Endothelial cell of umbilical vein (primary cell): ENCODE results near the gene HK1. TPM values are rescaled to one million over a fixed set of nuclear protein-coding genes. Genes with fewer than 3 reads are reported as not detected.
A peak's percentile ranks its signal among the peaks of the same experiment; 100 is the strongest.

Source experiments
- BruUV-seq: library from RNA; stranded (reverse); fragments of 400-500 nt; replicated peaks from 2 replicates; lab custom pipeline; 2021; lab: Mats Ljungman, UMichigan
- CTCF ChIA-PET: fragments of 300-600, 350-600 bp; sonication (Branson Sonifier 250); formaldehyde crosslinking; loops from one replicate; lab custom pipeline; 2021; ENCODE audit warnings: antibody characterized with exemption, inconsistent platforms; lab: Charles Lee
- POLR2A ChIA-PET: fragments of 300-600, 350-600 bp; sonication (Branson Sonifier 250); formaldehyde crosslinking; loops from one replicate; lab custom pipeline; 2021; ENCODE audit warnings: antibody characterized with exemption, inconsistent platforms; lab: Charles Lee
- DNase-seq: peaks from one replicate; pipeline ENCODE4 v3.0.0-alpha.2; 2011; ENCODE audit warnings: low read depth, low spot score
- FAIRE-seq: peaks from 2 replicates; lab custom pipeline; 2011; peaks lifted over from hg19 to GRCh38; lab: Jason Lieb, UNC
- H2AFZ ChIP-seq: 2 replicates; pipeline ENCODE4 v1.6.0; 2012; ENCODE audit warnings: low read depth, low read length, control low read depth, inconsistent platforms
- H3K27ac ChIP-seq: 2 replicates; pipeline ENCODE4 v1.5.1; 2011; ENCODE audit warnings: low read depth, mild to moderate bottlenecking, control low read depth, low read length, moderate library complexity; ENCODE audit not compliant: insufficient read depth
- H3K27me3 ChIP-seq, 2 experiments: 2 replicates each; pipeline versions ENCODE4 v1.6.0 to v1.6.1; 2011; ENCODE audit warnings: low read length in 2 of 2, mixed read lengths in 1 of 2; ENCODE audit not compliant: control insufficient read depth in 2 of 2, insufficient read depth in 2 of 2
- H3K36me3 ChIP-seq, 2 experiments: 2 replicates in 1 of 2; 3 replicates in 1 of 2; pipeline ENCODE4 v1.5.1; 2011; ENCODE audit warnings: low read length in 2 of 2, mild to moderate bottlenecking in 1 of 2, moderate library complexity in 1 of 2; ENCODE audit not compliant: control insufficient read depth in 2 of 2, insufficient read depth in 2 of 2; ENCODE audit errors: extremely low read depth in 1 of 2
- H3K4me1 ChIP-seq: 3 replicates; pipeline ENCODE4 v1.5.1; 2011; ENCODE audit warnings: mild to moderate bottlenecking, low read length; ENCODE audit not compliant: control insufficient read depth, insufficient read depth; ENCODE audit errors: extremely low read depth
- H3K4me2 ChIP-seq: 2 replicates; pipeline ENCODE4 v1.6.1; 2011; ENCODE audit warnings: low read length, control low read depth, mixed read lengths; ENCODE audit not compliant: insufficient read depth
- H3K4me3 ChIP-seq, 3 experiments: fragments of 200-600 bp in 1 of 3; sonication (generic), shearing (Covaris generic) in 1 of 3; replicated peaks in 1 of 3; 2 replicates each; pipeline ENCODE4 v1.5.1; 2011 to 2016; ENCODE audit warnings: control low read depth in 3 of 3, low read length in 3 of 3, mild to moderate bottlenecking in 2 of 3, inconsistent platforms in 1 of 3, low read depth in 1 of 3, moderate library complexity in 1 of 3; ENCODE audit not compliant: insufficient read depth in 1 of 3
- H3K79me2 ChIP-seq: 2 replicates; pipeline ENCODE4 v1.6.0; 2012; ENCODE audit warnings: low read length, inconsistent platforms; ENCODE audit not compliant: control insufficient read depth, insufficient read depth
- H3K9ac ChIP-seq: replicated peaks from 2 replicates; pipeline ENCODE3; 2011; ENCODE audit warnings: low read length, control low read depth; ENCODE audit not compliant: insufficient read depth; ENCODE audit errors: extremely low read depth
- H3K9me1 ChIP-seq: replicated peaks from 3 replicates; pipeline ENCODE4 v1.6.0; 2011; ENCODE audit warnings: mild to moderate bottlenecking, low read length; ENCODE audit not compliant: control insufficient read depth, insufficient read depth; ENCODE audit errors: extremely low read depth
- H3K9me3 ChIP-seq: replicated peaks from 2 replicates; pipeline ENCODE4 v1.5.1; 2012; ENCODE audit warnings: low read length, inconsistent platforms; ENCODE audit not compliant: control insufficient read depth, insufficient read depth
- H4K20me1 ChIP-seq: replicated peaks from 2 replicates; pipeline ENCODE3; 2011; ENCODE audit warnings: mild to moderate bottlenecking, low read length; ENCODE audit not compliant: control insufficient read depth, insufficient read depth; ENCODE audit errors: extremely low read depth
- EZH2 ChIP-seq: IDR thresholded peaks from 2 replicates; pipeline ENCODE4 v1.6.1; 2012; ENCODE audit warnings: borderline replicate concordance, low read depth, mild to moderate bottlenecking, moderate library complexity, low read length, inconsistent platforms; ENCODE audit not compliant: severe bottlenecking
- FOS ChIP-seq: IDR thresholded peaks from 2 replicates; pipeline ENCODE4 v1.6.1; 2011; ENCODE audit warnings: mild to moderate bottlenecking, low read length, moderate library complexity, borderline replicate concordance; ENCODE audit not compliant: insufficient read depth
- GATA2 ChIP-seq: IDR thresholded peaks from 2 replicates; pipeline ENCODE4 v1.7.0; 2011; ENCODE audit warnings: low read depth, mild to moderate bottlenecking, moderate library complexity, mixed read lengths, low read length; ENCODE audit not compliant: insufficient read length, insufficient read depth
- JUN ChIP-seq: IDR thresholded peaks from 2 replicates; pipeline ENCODE4 v1.6.1; 2011; ENCODE audit warnings: borderline replicate concordance, low read depth; ENCODE audit not compliant: insufficient read length, insufficient read depth
- MYC ChIP-seq: IDR thresholded peaks from one replicate; pipeline ENCODE4 v1.6.1; 2011; ENCODE audit warnings: mild to moderate bottlenecking, low read depth, low read length
- POLR2A ChIP-seq: IDR thresholded peaks from 2 replicates; pipeline ENCODE4 v1.6.1; 2012; ENCODE audit warnings: low read depth, mild to moderate bottlenecking, control low read depth, low read length
- POLR2AphosphoS5 ChIP-seq: IDR thresholded peaks from 2 replicates; pipeline ENCODE4 v1.6.1; 2012; ENCODE audit warnings: low read depth, mild to moderate bottlenecking, control low read depth, low read length, moderate library complexity; ENCODE audit not compliant: insufficient read depth
- dilution Hi-C: fragments of 300-500 bp; cut with MboI; formaldehyde crosslinking; loops from one replicate; pipeline ENCODE4 v1.15.0; 2019; ENCODE audit warnings: low sequenced_read_pairs; ENCODE audit not compliant: extremely low pct_ligation_motif_present
- intact Hi-C: fragments of 100-400 bp; cut with micrococcal nuclease; formaldehyde crosslinking; loops from one replicate; pipeline ENCODE4 v1.10.0; 2022
- polyA plus RNA-seq, 4 experiments: library from polyadenylated mRNA; depleted of rRNA in 3 of 4; stranded (reverse) in 3 of 4; unstranded in 1 of 4; fragments of >200 nt; gene quantifications; 2 replicates each; pipeline versions ENCODE4 v1.2.1 to v1.2.3, GENCODE V29; 2011 to 2012; ENCODE audit warnings: missing spikeins in 1 of 4
- total RNA-seq: library from RNA; stranded (reverse); gene quantifications from 2 replicates; pipeline ENCODE4 v1.2.3, GENCODE V29; 2021
- TF ChIP-seq, protein P1 (sequence below), 2 donors: IDR thresholded peaks; 1 replicate in 1 of 2; 2 replicates in 1 of 2; pipeline ENCODE4 v1.5.1; 2011; ENCODE audit warnings: low read length in 2 of 2, mild to moderate bottlenecking in 2 of 2, moderate library complexity in 2 of 2, control low read depth in 1 of 2, inconsistent platforms in 1 of 2, low read depth in 1 of 2; ENCODE audit not compliant: insufficient read depth in 1 of 2; ENCODE audit errors: extremely low read depth in 1 of 2
- TF ChIP-seq, protein P2 (sequence below): IDR thresholded peaks from 2 replicates; pipeline ENCODE4 v1.6.1; 2011; ENCODE audit not compliant: insufficient read depth, insufficient read length

Gene HK1
- total and polyA plus RNA-seq, 2 donors (not counting 3 experiments of a cell fraction or from before 2014, with no cell fraction given): 50.8 to 121 TPM

DNA sequence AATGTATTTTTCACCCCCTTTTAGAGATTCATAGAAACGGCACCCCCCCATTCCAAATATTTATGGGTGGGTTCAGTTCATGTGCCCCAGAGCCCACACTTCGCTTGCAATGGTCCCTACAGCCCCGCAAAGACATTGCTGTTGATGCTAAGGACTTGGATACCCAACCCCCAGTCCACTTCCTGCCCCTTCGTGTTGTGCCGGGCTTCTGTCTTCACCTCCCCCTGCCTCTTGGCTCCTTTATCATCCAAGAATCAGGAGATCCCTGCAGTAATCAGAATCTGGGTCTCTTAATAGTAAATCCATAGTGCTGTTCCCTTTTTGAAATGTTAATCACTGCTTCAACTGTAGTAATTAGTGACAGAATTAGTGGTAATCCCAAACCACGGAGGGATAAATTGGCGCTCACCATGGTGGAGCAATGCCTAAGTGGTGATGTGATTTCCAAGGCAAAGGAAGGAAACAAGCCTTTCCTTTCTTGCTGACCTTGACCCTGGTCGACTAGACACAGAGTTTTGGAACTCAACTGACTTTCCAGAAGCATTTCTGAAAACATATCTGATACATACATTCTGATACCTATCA, 67.7 kb downstream of the HK1 start:
- POLR2A ChIA-PET: no interaction called here
- TF ChIP-seq, protein P1, sequence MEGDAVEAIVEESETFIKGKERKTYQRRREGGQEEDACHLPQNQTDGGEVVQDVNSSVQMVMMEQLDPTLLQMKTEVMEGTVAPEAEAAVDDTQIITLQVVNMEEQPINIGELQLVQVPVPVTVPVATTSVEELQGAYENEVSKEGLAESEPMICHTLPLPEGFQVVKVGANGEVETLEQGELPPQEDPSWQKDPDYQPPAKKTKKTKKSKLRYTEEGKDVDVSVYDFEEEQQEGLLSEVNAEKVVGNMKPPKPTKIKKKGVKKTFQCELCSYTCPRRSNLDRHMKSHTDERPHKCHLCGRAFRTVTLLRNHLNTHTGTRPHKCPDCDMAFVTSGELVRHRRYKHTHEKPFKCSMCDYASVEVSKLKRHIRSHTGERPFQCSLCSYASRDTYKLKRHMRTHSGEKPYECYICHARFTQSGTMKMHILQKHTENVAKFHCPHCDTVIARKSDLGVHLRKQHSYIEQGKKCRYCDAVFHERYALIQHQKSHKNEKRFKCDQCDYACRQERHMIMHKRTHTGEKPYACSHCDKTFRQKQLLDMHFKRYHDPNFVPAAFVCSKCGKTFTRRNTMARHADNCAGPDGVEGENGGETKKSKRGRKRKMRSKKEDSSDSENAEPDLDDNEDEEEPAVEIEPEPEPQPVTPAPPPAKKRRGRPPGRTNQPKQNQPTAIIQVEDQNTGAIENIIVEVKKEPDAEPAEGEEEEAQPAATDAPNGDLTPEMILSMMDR (IDR thresholded peaks at IDR 0.05; ENCODE audit: extremely low read depth in 1 of 2, insufficient read depth in 1 of 2, low read depth in 1 of 2, low read length in 2 of 2): no peak
- TF ChIP-seq JUN (peak; percentile 55), FOS (no peak), EZH2 (no peak), POLR2A (no peak), MYC (no peak), POLR2AphosphoS5 (no peak), GATA2 (peak; percentile 35)
- TF ChIP-seq, protein P2, sequence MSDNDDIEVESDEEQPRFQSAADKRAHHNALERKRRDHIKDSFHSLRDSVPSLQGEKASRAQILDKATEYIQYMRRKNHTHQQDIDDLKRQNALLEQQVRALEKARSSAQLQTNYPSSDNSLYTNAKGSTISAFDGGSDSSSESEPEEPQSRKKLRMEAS: no peak
- no TSS peak for BruUV-seq

More for the DNA sequence above, 67.7 kb downstream of the HK1 start:
- H2AFZ ChIP-seq: no peak overlapping the region
- CTCF ChIA-PET: interaction anchor here (1.0 kb wide), 1 partner anchor 13 kb away, joined by 4 read pairs; no protein-coding TSS in a partner anchor
- H3K9ac ChIP-seq: peak overlapping the region; percentile 17
- DNase-seq (peak; percentile 56), FAIRE-seq (peak; percentile 94)
- H4K20me1 ChIP-seq: no peaks in the 10 kb centered on the region
- H3K27me3 ChIP-seq: no peaks in the 10 kb centered on the region
- no peaks in the 10 kb centered on the region for H3K9me3 ChIP-seq
- dilution Hi-C loops (no loop called here), intact Hi-C loops (loop anchor here (1.0 to 5.0 kb wide), 3 partner anchors 9 to 46 kb away; no protein-coding TSS in a partner anchor)
- H3K4me1 ChIP-seq: peaks cover 50% of the 10 kb centered on the region
- peak overlapping the region; percentile 84 for H3K27ac ChIP-seq
- H3K4me3 ChIP-seq: peak overlapping the region in 1 of 3 experiments; percentile 43
- peaks cover 0 to 3% of the 10 kb centered on the region in 2 experiments for H3K36me3 ChIP-seq
- peaks cover 58% of the 10 kb centered on the region for H3K79me2 ChIP-seq
- no peaks in the 10 kb centered on the region for H3K9me1 ChIP-seq
- H3K4me2 ChIP-seq: peak overlapping the region; percentile 84
